Measurements from ENCODE around the gene CCKAR. TPM values are rescaled to one million over a fixed set of nuclear protein-coding genes. Genes with fewer than 3 reads are reported as not detected.
A peak's percentile ranks its signal among the peaks of the same experiment; 100 is the strongest.

CCKAR gene
- total RNA-seq, 1 donor from 2014 or later: not detected

DNA sequence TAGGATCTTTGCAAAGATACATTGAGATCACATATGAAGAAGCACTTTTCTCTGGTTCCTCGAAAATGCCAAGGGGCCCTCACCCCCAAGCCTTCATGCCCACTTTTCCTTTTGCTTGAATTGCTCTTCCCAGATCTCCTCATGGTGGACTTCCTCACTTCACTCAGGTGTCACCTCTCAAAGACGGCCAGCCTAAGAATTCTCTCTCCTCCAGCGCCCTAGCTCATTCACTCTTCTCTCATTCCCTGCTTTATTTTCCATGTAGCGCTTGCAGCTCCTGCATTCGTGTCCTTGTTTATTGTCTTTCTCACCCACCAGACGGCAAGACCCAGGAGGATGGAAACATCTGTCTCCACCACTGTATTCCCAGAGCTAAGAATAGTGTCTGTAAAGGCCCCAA lies 32.9 kb downstream of the CCKAR start:
- H3K9me3 ChIP-seq: no peaks in the 10 kb centered on the region
- no peak overlapping the region for H3K4me3 ChIP-seq
- intact Hi-C loops (cut with DNase I): loop anchor here (10.0 kb wide), 1 partner anchor 557 kb away; no protein-coding TSS in a partner anchor
- no peaks in the 10 kb centered on the region for H3K27me3 ChIP-seq
- H3K27ac ChIP-seq: no peak overlapping the region
- DNase-seq (no peak), ATAC-seq (no peak)
- no peaks in the 10 kb centered on the region for H3K36me3 ChIP-seq
- no peaks in the 10 kb centered on the region for H3K4me1 ChIP-seq
- TF ChIP-seq, protein P1, sequence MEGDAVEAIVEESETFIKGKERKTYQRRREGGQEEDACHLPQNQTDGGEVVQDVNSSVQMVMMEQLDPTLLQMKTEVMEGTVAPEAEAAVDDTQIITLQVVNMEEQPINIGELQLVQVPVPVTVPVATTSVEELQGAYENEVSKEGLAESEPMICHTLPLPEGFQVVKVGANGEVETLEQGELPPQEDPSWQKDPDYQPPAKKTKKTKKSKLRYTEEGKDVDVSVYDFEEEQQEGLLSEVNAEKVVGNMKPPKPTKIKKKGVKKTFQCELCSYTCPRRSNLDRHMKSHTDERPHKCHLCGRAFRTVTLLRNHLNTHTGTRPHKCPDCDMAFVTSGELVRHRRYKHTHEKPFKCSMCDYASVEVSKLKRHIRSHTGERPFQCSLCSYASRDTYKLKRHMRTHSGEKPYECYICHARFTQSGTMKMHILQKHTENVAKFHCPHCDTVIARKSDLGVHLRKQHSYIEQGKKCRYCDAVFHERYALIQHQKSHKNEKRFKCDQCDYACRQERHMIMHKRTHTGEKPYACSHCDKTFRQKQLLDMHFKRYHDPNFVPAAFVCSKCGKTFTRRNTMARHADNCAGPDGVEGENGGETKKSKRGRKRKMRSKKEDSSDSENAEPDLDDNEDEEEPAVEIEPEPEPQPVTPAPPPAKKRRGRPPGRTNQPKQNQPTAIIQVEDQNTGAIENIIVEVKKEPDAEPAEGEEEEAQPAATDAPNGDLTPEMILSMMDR (IDR thresholded peaks at IDR 0.05): no peak

DNA sequence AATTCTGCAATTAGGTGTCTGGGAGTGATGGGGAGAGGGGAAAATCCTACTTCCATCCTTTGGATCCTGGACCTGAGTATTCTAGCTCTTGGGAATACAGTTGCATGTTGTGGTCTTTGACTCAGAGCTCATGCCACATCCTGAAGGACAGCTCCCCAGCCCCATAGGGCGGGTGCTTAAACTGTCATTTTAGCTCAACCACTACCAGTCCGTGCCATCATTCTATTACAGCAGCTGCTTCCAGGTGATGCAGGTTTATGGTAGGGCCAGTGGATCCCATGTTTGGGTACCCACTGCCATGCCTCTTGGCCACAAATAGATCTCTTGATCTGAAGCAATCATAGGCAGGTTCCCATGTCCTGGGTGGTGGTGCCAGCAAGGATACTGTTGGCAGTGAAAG lies 34.7 kb downstream of the CCKAR start:
- ATAC-seq: no peak
- intact Hi-C loops (cut with DNase I): loop anchor here (10.0 kb wide), 1 partner anchor 559 kb away; no protein-coding TSS in a partner anchor
- TF ChIP-seq, protein P1 (IDR thresholded peaks at IDR 0.05): no peak
- no peaks in the 10 kb centered on the region for H3K36me3 ChIP-seq
- H3K4me3 ChIP-seq: no peak overlapping the region
- H3K4me1 ChIP-seq: no peaks in the 10 kb centered on the region
- H3K27ac ChIP-seq: no peak overlapping the region
- no peaks in the 10 kb centered on the region for H3K27me3 ChIP-seq
- DNase-seq: no peak
- no peaks in the 10 kb centered on the region for H3K9me3 ChIP-seq

DNA sequence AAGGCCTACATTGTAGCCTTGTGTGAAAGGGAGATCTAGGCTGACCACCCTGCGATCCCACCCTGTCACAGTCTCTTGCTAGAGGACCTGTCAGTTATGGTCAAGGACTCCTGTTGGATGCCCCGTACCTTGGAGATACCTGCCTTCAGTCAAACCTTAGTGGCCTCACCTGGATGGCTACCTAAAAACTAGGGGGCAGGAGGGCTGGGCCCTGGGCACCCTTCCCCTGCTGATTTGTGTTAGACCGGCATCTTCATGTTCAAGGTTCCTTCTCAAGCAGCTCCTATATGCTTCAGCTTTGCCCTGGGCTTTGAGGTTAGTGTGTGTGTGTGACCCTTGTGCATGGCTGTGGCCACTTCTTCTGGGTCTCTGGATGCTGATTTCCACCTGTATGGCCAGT lies 35.3 kb downstream of the CCKAR start:
- no peaks in the 10 kb centered on the region for H3K27me3 ChIP-seq
- no peaks in the 10 kb centered on the region for H3K4me1 ChIP-seq
- ATAC-seq (no peak), DNase-seq (no peak)
- intact Hi-C loops (cut with DNase I): loop anchor here (10.0 kb wide), 1 partner anchor 560 kb away; no protein-coding TSS in a partner anchor
- H3K4me3 ChIP-seq: no peak overlapping the region
- H3K27ac ChIP-seq: no peak overlapping the region
- TF ChIP-seq, protein P1 (IDR thresholded peaks at IDR 0.05): no peak
- no peaks in the 10 kb centered on the region for H3K9me3 ChIP-seq
- no peaks in the 10 kb centered on the region for H3K36me3 ChIP-seq

DNA sequence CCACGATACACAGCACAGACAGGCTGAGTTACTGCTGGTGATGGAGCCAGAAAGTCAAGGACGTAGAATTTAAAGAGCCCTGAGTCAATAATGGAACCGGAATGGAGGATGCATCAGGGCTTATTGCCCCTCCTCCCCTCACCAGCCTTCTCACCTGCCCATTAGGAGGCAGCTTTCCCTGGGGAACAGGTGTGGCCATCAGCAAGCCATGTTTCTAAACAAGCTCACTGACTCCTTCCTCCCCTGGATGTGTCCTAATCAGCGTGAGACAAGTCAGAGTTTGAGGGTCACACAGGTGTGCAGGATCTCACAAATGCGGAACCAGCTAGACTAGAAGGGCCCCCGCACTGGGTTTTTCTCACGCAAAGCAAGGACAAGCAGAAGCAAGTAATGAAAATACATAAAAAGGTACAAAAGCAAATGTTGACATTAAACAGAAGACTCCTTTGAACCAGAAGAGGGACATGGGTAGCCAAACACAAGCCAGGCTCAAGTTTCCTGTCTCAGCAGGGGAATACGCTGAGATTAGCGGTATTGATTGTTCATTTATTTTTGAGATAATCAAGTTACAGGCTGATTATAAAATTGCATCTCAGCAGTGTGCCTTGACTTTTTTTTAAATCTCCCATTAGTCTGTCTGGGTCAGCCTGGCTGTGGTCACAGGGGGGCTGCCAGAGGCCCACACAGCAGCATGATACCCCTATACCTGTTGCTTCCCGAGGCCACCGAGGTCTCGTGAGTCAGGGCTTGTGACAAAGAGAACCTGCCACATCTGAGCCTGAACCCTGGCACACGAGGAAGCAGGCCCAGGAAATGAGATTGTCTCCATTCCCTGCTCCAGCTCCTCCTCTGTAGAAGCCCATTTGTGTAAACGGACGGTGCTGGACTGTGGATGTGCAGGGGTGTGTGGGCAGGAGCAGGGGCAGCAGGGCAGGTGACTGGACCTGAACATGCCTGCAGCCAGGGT lies 37.4 kb downstream of the CCKAR start:
- Histone ChIP-seq H3K4me1 (no peaks in the 10 kb centered on the region), H3K4me3 (no peak overlapping the region), H3K27me3 (no peaks in the 10 kb centered on the region), H3K9me3 (no peaks in the 10 kb centered on the region), H3K36me3 (no peaks in the 10 kb centered on the region), H3K27ac (no peak overlapping the region)
- intact Hi-C loops (cut with DNase I): loop anchor here (10.0 kb wide), 1 partner anchor 562 kb away; no protein-coding TSS in a partner anchor
- DNase-seq (no peak), ATAC-seq (peak; percentile 62)
- TF ChIP-seq, protein P1 (IDR thresholded peaks at IDR 0.05): no peak

DNA sequence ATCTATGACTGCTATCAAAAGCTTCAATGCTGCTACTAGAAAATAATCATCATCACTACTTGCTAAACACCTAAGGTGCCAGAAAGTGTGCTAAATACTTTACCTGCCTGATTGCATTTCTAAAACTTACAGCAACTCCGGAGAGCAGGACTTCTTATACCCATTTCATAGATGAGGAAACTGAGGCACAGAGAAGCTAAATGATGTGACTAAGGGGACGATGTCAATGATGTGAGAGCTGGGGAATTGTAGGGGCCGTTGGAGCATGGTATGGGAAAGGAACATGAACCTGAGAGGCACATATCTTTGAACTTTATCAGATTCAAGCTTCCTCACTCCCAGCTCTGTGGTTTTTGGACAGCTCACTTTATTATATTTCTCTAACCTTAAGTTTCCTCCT lies 38.7 kb downstream of the CCKAR start:
- no peak for DNase-seq
- Histone ChIP-seq H3K27me3 (no peaks in the 10 kb centered on the region), H3K4me3 (no peak overlapping the region), H3K4me1 (no peaks in the 10 kb centered on the region), H3K9me3 (no peaks in the 10 kb centered on the region), H3K27ac (no peak overlapping the region), H3K36me3 (no peaks in the 10 kb centered on the region)
- ATAC-seq: no peak
- TF ChIP-seq, protein P1 (IDR thresholded peaks at IDR 0.05): no peak
- intact Hi-C loops (cut with DNase I): loop anchor here (10.0 kb wide), 1 partner anchor 563 kb away; no protein-coding TSS in a partner anchor

All from upper lobe of right lung (tissue), 1 donor.